Skeletal muscle satellite cell (primary cell): ENCODE data around the gene ESRRA.
"Not testable (repeated sequence)": the region's sequence is repeated elsewhere in the genome, so short reads cannot be mapped to it uniquely, and the experiment has no call there.

Source experiments
- H3K27me3 ChIP-seq: 2 replicates; pipeline ENCODE4 v1.7.0; 2013; ENCODE audit warnings: low read length; ENCODE audit not compliant: control insufficient read depth, insufficient read depth
- H3K36me3 ChIP-seq: 2 replicates; pipeline ENCODE4 v1.7.0; 2013; ENCODE audit warnings: mild to moderate bottlenecking, control low read depth, low read length; ENCODE audit not compliant: insufficient read depth
- H3K4me1 ChIP-seq: 2 replicates; pipeline ENCODE4 v1.7.0; 2013; ENCODE audit warnings: low read length; ENCODE audit not compliant: control insufficient read depth, insufficient read depth
- H3K4me2 ChIP-seq: 2 replicates; pipeline ENCODE4 v1.7.0; 2013; ENCODE audit warnings: mild to moderate bottlenecking, low read length
- H3K4me3 ChIP-seq: 2 replicates; pipeline ENCODE4 v1.7.0; 2013; ENCODE audit warnings: low read length
- H3K9ac ChIP-seq: 2 replicates; pipeline ENCODE4 v1.7.0; 2013; ENCODE audit warnings: mild to moderate bottlenecking, low read depth, low read length, moderate library complexity
- H3K9me3 ChIP-seq: replicated peaks from 2 replicates; pipeline ENCODE4 v1.7.0; 2013; ENCODE audit warnings: mild to moderate bottlenecking, control low read depth, low read length

ESRRA gene

DNA sequence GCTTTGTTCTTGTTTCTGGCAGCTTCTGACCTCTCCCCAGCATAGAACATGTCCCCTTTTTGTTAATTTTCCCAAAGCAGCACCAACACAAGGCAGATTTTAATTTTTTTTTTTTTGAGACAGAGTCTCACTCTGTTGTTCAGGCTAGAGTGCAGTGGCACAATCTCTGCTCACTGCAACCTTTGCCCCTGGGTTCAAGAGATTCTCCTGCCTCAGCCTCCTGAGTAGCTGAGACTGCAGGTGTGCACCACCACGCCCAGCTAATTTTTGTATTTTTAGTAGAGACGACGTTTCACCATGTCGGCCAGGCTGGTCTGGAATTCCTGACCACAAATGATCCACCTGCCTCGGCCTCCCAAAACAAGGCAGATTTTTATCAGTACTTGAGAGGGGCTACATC lies 2.5 kb downstream of the ESRRA start:
- not testable (repeated sequence) for H3K9me3 ChIP-seq, H3K4me2 ChIP-seq, H3K9ac ChIP-seq, H3K27me3 ChIP-seq, H3K36me3 ChIP-seq, H3K4me3 ChIP-seq
- H3K4me1 ChIP-seq: peaks cover 13% of the 10 kb centered on the region

DNA sequence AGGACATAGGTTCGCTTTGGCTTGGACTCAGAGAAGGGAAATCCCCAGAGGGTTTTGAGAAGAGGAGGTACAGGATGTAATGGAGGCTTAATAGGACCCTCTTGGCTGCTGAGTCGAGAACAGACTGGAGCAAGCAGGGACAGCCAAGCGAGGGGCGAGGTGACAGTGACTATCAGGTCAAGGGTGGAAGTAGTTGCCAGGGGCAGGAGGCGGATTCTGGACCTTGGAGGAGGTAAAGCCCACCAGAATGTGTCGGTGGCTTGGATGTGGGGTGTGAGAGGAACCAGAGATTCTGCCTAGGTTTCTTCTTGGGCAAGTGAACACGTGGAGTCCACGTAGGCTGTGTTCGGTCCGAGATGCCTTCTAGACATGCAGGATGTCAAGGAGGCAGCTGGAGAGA lies 7.6 kb downstream of the ESRRA start:
- Histone ChIP-seq H3K27me3 (no peaks in the 10 kb centered on the region), H3K36me3 (peaks cover 17% of the 10 kb centered on the region), H3K9ac (peak overlapping the region; percentile 67), H3K4me1 (peaks cover 16% of the 10 kb centered on the region), H3K4me2 (no peak overlapping the region), H3K4me3 (no peak overlapping the region), H3K9me3 (no peaks in the 10 kb centered on the region)

DNA sequence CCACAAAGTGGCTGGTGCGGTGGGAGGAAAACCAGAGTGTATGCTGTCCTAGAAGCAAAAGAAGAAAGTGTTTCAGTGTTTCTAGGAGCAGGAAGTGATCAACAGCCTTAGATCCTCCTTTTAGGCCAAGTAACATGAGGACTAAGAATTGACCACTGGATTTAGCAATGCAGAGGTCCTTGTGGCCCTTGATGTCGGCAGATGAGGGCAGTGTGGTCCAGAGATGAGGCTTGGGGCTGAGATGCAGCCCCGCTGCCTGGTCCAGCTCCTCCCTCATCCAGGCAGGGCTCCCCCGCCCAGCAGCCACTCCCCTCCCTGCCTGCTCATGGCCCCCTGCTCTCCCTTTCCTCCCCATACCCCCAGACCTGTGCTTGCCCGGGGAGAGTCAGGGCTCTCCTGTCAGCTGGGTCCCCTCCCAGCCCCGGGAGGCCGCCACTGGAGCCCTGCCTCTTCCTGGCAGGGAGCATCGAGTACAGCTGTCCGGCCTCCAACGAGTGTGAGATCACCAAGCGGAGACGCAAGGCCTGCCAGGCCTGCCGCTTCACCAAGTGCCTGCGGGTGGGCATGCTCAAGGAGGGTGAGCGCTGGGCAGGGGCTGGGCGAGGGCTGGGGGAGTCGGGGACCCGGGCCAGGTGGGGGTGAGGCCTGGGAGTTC lies 8.3 kb downstream of the ESRRA start:
- Histone ChIP-seq H3K4me1 (peaks cover 16% of the 10 kb centered on the region), H3K9ac (peak overlapping the region; percentile 67)

DNA sequence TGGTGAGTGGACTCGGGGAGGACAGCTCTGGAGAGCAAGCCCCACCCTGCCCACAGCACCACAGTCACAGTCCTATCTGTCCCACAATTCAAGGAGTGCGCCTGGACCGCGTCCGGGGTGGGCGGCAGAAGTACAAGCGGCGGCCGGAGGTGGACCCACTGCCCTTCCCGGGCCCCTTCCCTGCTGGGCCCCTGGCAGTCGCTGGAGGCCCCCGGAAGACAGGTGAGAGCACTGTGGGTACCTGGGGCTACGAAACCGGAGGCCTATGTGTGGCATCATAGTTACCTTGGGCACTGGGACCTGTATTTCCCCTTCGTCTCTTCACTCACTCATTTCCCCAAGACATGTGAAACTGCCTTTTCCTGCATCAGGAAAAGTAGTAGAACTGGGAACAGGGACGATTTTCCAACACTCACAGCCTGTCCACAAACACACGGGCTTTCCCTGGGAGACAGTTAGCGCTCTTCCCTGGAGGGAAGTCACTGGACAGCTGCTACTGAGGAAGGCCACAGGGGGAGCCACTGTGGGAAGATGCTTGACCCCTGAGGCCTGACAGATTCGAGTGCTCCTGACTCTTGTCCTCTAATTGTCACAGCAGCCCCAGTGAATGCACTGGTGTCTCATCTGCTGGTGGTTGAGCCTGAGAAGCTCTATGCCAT lies 9.0 kb downstream of the ESRRA start:
- Histone ChIP-seq H3K9ac (peak overlapping the region; percentile 67), H3K4me3 (peak overlapping the region; percentile 59), H3K4me1 (peaks cover 21% of the 10 kb centered on the region)

More for the DNA sequence above, 8.3 kb downstream of the ESRRA start:
- Histone ChIP-seq H3K4me3 (peak overlapping the region; percentile 59), H3K9me3 (no peaks in the 10 kb centered on the region), H3K27me3 (no peaks in the 10 kb centered on the region), H3K4me2 (peak overlapping the region; percentile 73), H3K36me3 (peaks cover 17% of the 10 kb centered on the region)

DNA sequence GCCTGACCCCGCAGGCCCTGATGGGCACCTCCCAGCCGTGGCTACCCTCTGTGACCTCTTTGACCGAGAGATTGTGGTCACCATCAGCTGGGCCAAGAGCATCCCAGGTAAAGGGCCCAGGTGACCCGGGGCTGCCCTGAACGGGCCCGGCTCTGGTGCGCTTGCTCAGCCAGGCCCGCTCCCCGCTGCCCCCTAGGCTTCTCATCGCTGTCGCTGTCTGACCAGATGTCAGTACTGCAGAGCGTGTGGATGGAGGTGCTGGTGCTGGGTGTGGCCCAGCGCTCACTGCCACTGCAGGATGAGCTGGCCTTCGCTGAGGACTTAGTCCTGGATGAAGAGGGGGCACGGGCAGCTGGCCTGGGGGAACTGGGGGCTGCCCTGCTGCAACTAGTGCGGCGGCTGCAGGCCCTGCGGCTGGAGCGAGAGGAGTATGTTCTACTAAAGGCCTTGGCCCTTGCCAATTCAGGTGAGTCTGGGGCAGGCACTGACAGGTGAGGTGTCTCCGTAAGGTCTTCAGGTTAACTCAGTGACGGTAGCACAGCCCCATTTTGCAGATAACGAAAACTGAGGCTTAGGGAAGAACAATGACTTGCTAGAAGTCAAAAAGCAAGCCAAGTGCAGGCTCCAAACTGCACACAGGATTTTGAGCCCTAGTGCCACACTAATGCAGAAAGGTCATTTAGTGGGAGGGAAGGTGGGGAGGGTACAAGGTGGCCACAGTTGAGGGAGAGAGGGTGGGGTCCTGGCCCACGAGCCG lies 9.7 kb downstream of the ESRRA start:
- Histone ChIP-seq H3K36me3 (peaks cover 17% of the 10 kb centered on the region), H3K9ac (no peak overlapping the region), H3K27me3 (no peaks in the 10 kb centered on the region), H3K4me2 (no peak overlapping the region), H3K4me1 (peaks cover 27% of the 10 kb centered on the region), H3K9me3 (no peaks in the 10 kb centered on the region), H3K4me3 (no peak overlapping the region)

More for the DNA sequence above, 9.0 kb downstream of the ESRRA start:
- peaks cover 17% of the 10 kb centered on the region for H3K36me3 ChIP-seq
- H3K27me3 ChIP-seq: no peaks in the 10 kb centered on the region
- peak overlapping the region; percentile 73 for H3K4me2 ChIP-seq
- no peaks in the 10 kb centered on the region for H3K9me3 ChIP-seq

DNA sequence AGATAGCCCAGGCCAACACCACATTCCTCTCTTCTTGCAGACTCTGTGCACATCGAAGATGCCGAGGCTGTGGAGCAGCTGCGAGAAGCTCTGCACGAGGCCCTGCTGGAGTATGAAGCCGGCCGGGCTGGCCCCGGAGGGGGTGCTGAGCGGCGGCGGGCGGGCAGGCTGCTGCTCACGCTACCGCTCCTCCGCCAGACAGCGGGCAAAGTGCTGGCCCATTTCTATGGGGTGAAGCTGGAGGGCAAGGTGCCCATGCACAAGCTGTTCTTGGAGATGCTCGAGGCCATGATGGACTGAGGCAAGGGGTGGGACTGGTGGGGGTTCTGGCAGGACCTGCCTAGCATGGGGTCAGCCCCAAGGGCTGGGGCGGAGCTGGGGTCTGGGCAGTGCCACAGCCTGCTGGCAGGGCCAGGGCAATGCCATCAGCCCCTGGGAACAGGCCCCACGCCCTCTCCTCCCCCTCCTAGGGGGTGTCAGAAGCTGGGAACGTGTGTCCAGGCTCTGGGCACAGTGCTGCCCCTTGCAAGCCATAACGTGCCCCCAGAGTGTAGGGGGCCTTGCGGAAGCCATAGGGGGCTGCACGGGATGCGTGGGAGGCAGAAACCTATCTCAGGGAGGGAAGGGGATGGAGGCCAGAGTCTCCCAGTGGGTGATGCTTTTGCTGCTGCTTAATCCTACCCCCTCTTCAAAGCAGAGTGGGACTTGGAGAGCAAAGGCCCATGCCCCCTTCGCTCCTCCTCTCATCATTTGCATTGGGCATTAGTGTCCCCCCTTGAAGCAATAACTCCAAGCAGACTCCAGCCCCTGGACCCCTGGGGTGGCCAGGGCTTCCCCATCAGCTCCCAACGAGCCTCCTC lies 10.6 kb downstream of the ESRRA start:
- peaks cover 27% of the 10 kb centered on the region for H3K4me1 ChIP-seq
- H3K4me2 ChIP-seq: peak overlapping the region; percentile 100
- H3K27me3 ChIP-seq, H3K4me3 ChIP-seq, H3K9me3 ChIP-seq: not testable (repeated sequence)
- peaks cover 24% of the 10 kb centered on the region for H3K36me3 ChIP-seq
- peak overlapping the region; percentile 97 for H3K9ac ChIP-seq

DNA sequence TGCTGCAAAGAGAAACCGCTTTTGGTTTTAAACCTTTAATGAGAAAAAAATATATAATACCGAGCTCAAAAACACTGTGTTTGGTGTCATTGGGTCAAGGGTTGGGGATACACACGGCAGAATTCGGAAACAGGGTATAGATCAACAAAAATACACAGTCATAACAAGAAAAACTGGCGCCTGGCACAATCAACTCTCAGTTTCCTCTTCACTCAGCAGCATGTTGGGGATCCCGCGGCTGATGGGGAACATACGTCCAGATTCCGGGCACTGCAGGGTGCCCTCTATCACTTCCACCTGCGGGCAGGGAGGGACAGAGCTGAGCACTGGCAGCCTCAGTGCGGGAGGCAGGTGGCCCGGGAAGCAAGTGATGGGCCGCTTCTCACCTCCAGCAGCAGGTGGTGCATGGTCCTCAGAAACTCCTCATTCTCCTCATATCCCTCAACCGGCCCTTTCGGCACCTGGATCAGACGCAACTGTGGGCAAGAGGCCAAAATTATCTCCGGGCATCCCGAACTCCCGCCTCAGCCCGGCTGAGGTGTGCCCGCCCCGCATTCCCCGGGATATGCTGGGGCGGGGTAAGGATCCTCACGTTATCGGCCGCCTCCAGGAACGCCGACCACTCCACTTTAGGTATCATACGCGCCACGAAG lies 11.5 kb downstream of the ESRRA start:
- Histone ChIP-seq H3K36me3 (peaks cover 32% of the 10 kb centered on the region), H3K4me3 (peak overlapping the region; percentile 82), H3K9me3 (no peaks in the 10 kb centered on the region), H3K27me3 (no peaks in the 10 kb centered on the region), H3K4me2 (peak overlapping the region; percentile 100), H3K9ac (peak overlapping the region; percentile 97), H3K4me1 (peaks cover 27% of the 10 kb centered on the region)

DNA sequence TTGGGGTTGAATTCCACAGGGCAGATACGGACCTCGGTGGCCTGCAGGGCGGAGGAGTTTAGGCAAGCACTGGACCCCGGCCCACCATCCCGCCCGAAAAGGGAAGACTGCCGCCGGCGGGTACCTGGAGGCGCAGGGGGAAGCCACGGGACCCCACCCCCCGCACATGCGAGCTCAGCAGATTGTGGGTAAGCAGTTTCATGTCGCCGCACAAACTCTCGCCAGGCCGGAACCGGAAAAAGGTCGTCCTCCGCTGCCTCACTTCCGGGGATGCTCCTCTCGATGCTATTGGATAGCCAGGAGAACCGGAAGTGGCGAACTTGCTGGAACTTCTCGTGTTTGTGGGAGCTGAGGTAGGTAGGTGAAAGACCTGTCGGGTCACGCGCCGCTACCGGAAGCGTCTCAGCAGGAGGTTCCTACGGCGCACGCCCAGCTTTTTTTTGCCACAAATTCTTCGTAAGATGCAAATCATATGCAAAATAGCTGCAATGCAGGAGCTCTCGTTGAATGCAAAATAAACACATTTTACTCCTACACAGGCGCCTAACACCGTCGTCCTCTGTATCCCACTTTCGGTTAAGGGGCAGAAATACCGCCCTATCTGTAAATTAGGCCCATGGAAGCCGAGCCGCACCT lies 12.1 kb downstream of the ESRRA start, which contains the start of gene TRMT112:
TSS of gene TRMT112 (minus strand) at position 235 of the 636 bp plus-strand sequence. CDS start at position 202, 33 bp downstream.
- Histone ChIP-seq H3K9ac (peak within 1 kb of the TSS; percentile 97), H3K27me3 (no peaks in the 10 kb centered on the region), H3K36me3 (peaks cover 35% of the 10 kb centered on the region), H3K9me3 (no peaks in the 10 kb centered on the region), H3K4me2 (peak within 1 kb of the TSS; percentile 100), H3K4me3 (peak within 1 kb of the TSS; percentile 82), H3K4me1 (peaks cover 27% of the 10 kb centered on the region)

DNA sequence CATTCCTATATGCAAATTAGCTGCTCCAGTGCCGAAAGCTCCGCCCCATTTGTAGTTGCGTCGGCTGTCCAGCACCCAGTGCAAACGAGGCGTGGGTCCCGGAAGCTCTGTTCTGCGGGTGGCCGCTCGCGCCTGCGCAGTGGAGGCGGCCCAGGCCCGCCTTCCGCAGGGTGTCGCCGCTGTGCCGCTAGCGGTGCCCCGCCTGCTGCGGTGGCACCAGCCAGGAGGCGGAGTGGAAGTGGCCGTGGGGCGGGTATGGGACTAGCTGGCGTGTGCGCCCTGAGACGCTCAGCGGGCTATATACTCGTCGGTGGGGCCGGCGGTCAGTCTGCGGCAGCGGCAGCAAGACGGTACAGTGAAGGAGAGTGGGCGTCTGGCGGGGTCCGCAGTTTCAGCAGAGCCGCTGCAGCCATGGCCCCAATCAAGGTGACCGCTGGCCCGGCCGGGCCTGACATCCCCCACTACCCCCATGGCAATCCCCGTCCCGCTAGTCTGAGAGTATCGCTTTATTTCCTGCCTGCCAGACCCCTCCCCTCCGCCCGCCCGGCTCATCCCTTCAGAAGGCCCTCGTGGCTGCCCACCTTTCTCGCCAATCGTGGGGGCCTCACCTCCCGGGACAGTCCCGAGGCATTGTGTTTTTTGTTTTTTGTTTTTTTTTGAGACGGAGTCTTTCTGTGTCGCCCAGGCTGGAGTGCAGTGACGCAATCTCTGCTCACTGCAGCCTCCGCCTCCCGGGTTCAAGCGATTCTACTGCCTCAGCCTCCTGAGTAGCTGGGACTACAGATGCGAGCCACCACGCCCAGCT lies 12.8 kb downstream of the ESRRA start, which contains the start of gene PRDX5:
TSS of gene PRDX5 (plus strand) at position 161 of the 805 bp plus-strand sequence. CDS start at position 256, 95 bp downstream.
- Histone ChIP-seq H3K4me1 (peaks cover 23% of the 10 kb centered on the region), H3K36me3 (peaks cover 40% of the 10 kb centered on the region), H3K9me3 (no peaks in the 10 kb centered on the region), H3K27me3 (no peaks in the 10 kb centered on the region), H3K9ac (peak within 1 kb of the TSS; percentile 97), H3K4me2 (peak within 1 kb of the TSS; percentile 100), H3K4me3 (peak within 1 kb of the TSS; percentile 82)
